ENCODE data around the gene GBP1.
"Not testable (repeated sequence)": the region's sequence is repeated elsewhere in the genome, so short reads cannot be mapped to it uniquely, and the experiment has no call there.

Gene GBP1

GRCh38 chr1:89046318-89047183 is 18.5 kb downstream of the GBP1 start:
- not testable (repeated sequence) for H3K4me1 ChIP-seq (ENCODE audit: insufficient read depth, low read length); H3K36me3 ChIP-seq (ENCODE audit: insufficient read depth, low read length); H3K9ac ChIP-seq (ENCODE audit: low read depth, low read length); H3K9me3 ChIP-seq (ENCODE audit: control insufficient read depth, insufficient read depth, low read length)

- Histone ChIP-seq H3K4me1 (ENCODE audit: insufficient read depth, low read length) (no peaks in the 10 kb centered on the region), H3K36me3 (ENCODE audit: insufficient read depth, low read length) (no peaks in the 10 kb centered on the region), H3K9me3 (ENCODE audit: control insufficient read depth, insufficient read depth, low read length) (peaks cover 6% of the 10 kb centered on the region; the same call in 1 of the 2 replicates), H3K9ac (ENCODE audit: low read depth, low read length) (no peak overlapping the region)
These were observed 19.9 kb downstream of the GBP1 start for GRCh38 chr1:89044970-89045721.

GRCh38 chr1:89043940-89044339 is 21.1 kb downstream of the GBP1 start:
- Histone ChIP-seq H3K4me1 (ENCODE audit: insufficient read depth, low read length) (no peaks in the 10 kb centered on the region), H3K9ac (ENCODE audit: low read depth, low read length) (no peak overlapping the region), H3K36me3 (ENCODE audit: insufficient read depth, low read length) (no peaks in the 10 kb centered on the region), H3K9me3 (ENCODE audit: control insufficient read depth, insufficient read depth, low read length) (peaks cover 6% of the 10 kb centered on the region; the same call in 1 of the 2 replicates)

- Histone ChIP-seq H3K9ac (ENCODE audit: low read depth, low read length) (no peak overlapping the region), H3K9me3 (ENCODE audit: control insufficient read depth, insufficient read depth, low read length) (peaks cover 6% of the 10 kb centered on the region; the same call in 1 of the 2 replicates), H3K4me1 (ENCODE audit: insufficient read depth, low read length) (no peaks in the 10 kb centered on the region), H3K36me3 (ENCODE audit: insufficient read depth, low read length) (no peaks in the 10 kb centered on the region)
These were observed 22.5 kb downstream of the GBP1 start for GRCh38 chr1:89042491-89042890.

- no peak overlapping the region for H3K9ac ChIP-seq (ENCODE audit: low read depth, low read length)
- no peaks in the 10 kb centered on the region for H3K4me1 ChIP-seq (ENCODE audit: insufficient read depth, low read length)
- no peaks in the 10 kb centered on the region for H3K36me3 ChIP-seq (ENCODE audit: insufficient read depth, low read length)
- H3K9me3 ChIP-seq (ENCODE audit: control insufficient read depth, insufficient read depth, low read length) = peaks cover 6% of the 10 kb centered on the region; the same call in 1 of the 2 replicates
These were observed 23.3 kb downstream of the GBP1 start for GRCh38 chr1:89041721-89042120.

GRCh38 chr1:89041119-89041641 is 23.8 kb downstream of the GBP1 start:
- Histone ChIP-seq H3K9me3 (ENCODE audit: control insufficient read depth, insufficient read depth, low read length) (peaks cover 6% of the 10 kb centered on the region; the same call in 1 of the 2 replicates), H3K9ac (ENCODE audit: low read depth, low read length) (no peak overlapping the region), H3K36me3 (ENCODE audit: insufficient read depth, low read length) (no peaks in the 10 kb centered on the region), H3K4me1 (ENCODE audit: insufficient read depth, low read length) (no peaks in the 10 kb centered on the region)

GRCh38 chr1:89040315-89040626 is 24.7 kb downstream of the GBP1 start:
- peaks cover 6% of the 10 kb centered on the region; the same call in 1 of the 2 replicates for H3K9me3 ChIP-seq (ENCODE audit: control insufficient read depth, insufficient read depth, low read length)
- H3K4me1 ChIP-seq (ENCODE audit: insufficient read depth, low read length) = no peaks in the 10 kb centered on the region
- no peaks in the 10 kb centered on the region for H3K36me3 ChIP-seq (ENCODE audit: insufficient read depth, low read length)
- no peak overlapping the region for H3K9ac ChIP-seq (ENCODE audit: low read depth, low read length)

- Histone ChIP-seq H3K9ac (ENCODE audit: low read depth, low read length) (no peak overlapping the region), H3K36me3 (ENCODE audit: insufficient read depth, low read length) (no peaks in the 10 kb centered on the region), H3K4me1 (ENCODE audit: insufficient read depth, low read length) (no peaks in the 10 kb centered on the region), H3K9me3 (ENCODE audit: control insufficient read depth, insufficient read depth, low read length) (no peaks in the 10 kb centered on the region)
These were observed 27.8 kb downstream of the GBP1 start for GRCh38 chr1:89037186-89037585.

GRCh38 chr1:89035080-89035479 is 29.9 kb downstream of the GBP1 start:
- Histone ChIP-seq H3K9me3 (ENCODE audit: control insufficient read depth, insufficient read depth, low read length) (no peaks in the 10 kb centered on the region), H3K36me3 (ENCODE audit: insufficient read depth, low read length) (no peaks in the 10 kb centered on the region), H3K9ac (ENCODE audit: low read depth, low read length) (no peak overlapping the region), H3K4me1 (ENCODE audit: insufficient read depth, low read length) (no peaks in the 10 kb centered on the region)

GRCh38 chr1:89034004-89034403 is 31.0 kb downstream of the GBP1 start:
- not testable (repeated sequence) for H3K9ac ChIP-seq (ENCODE audit: low read depth, low read length); H3K9me3 ChIP-seq (ENCODE audit: control insufficient read depth, insufficient read depth, low read length); H3K4me1 ChIP-seq (ENCODE audit: insufficient read depth, low read length); H3K36me3 ChIP-seq (ENCODE audit: insufficient read depth, low read length)

- H3K36me3 ChIP-seq (ENCODE audit: insufficient read depth, low read length); H3K9ac ChIP-seq (ENCODE audit: low read depth, low read length); H3K9me3 ChIP-seq (ENCODE audit: control insufficient read depth, insufficient read depth, low read length); H3K4me1 ChIP-seq (ENCODE audit: insufficient read depth, low read length): not testable (repeated sequence)
These were observed 36.0 kb downstream of the GBP1 start for GRCh38 chr1:89029051-89029450.

GRCh38 chr1:89025928-89026327 is 39.1 kb downstream of the GBP1 start:
- no peaks in the 10 kb centered on the region for H3K36me3 ChIP-seq (ENCODE audit: insufficient read depth, low read length)
- H3K4me1 ChIP-seq (ENCODE audit: insufficient read depth, low read length) = peaks cover 7% of the 10 kb centered on the region; the same call in 1 of the 2 replicates
- no peaks in the 10 kb centered on the region for H3K9me3 ChIP-seq (ENCODE audit: control insufficient read depth, insufficient read depth, low read length)
- no peak overlapping the region for H3K9ac ChIP-seq (ENCODE audit: low read depth, low read length)

- Histone ChIP-seq H3K4me1 (ENCODE audit: insufficient read depth, low read length) (peaks cover 7% of the 10 kb centered on the region; the same call in 1 of the 2 replicates), H3K36me3 (ENCODE audit: insufficient read depth, low read length) (no peaks in the 10 kb centered on the region), H3K9ac (ENCODE audit: low read depth, low read length) (no peak overlapping the region), H3K9me3 (ENCODE audit: control insufficient read depth, insufficient read depth, low read length) (no peaks in the 10 kb centered on the region)
These were observed 42.0 kb downstream of the GBP1 start for GRCh38 chr1:89023026-89023425.

- Histone ChIP-seq H3K9me3 (ENCODE audit: control insufficient read depth, insufficient read depth, low read length) (no peaks in the 10 kb centered on the region), H3K4me1 (ENCODE audit: insufficient read depth, low read length) (peaks cover 7% of the 10 kb centered on the region; the same call in 1 of the 2 replicates), H3K9ac (ENCODE audit: low read depth, low read length) (no peak within 1 kb of the TSS), H3K36me3 (ENCODE audit: insufficient read depth, low read length) (no peaks in the 10 kb centered on the region)
These were observed 42.6 kb downstream of the GBP1 start, which contains the start of gene GBP3 for GRCh38 chr1:89022167-89022959. Gene GBP3, minus strand, starts transcription at chr1:89022866. Its CDS starts 2,145 bp downstream, at chr1:89020721.
